Ovary (tissue), 9 donors: Measurements from ENCODE around the gene ELOVL1. TPM values are rescaled to one million over a fixed set of nuclear protein-coding genes. Genes with fewer than 3 reads are reported as not detected.

Source experiments
- DNase-seq, 5 donors: peaks; one replicate each; pipeline ENCODE4 v3.0.0-alpha.2; 2019 to 2020
- H3K27ac ChIP-seq, 2 donors: fragments of 200-600 bp; one replicate each; pipeline versions ENCODE4 v1.5.1 to v1.8.0; 2019 to 2022
- H3K27me3 ChIP-seq: fragments of 200-600 bp; one replicate; pipeline ENCODE4 v1.8.0; 2022
- H3K36me3 ChIP-seq: fragments of 200-600 bp; sonication (generic); one replicate; pipeline ENCODE4 v1.5.1; 2019
- H3K4me1 ChIP-seq: one replicate; pipeline ENCODE4 v1.8.1; 2013; ENCODE audit warnings: mild to moderate bottlenecking, moderate library complexity; ENCODE audit not compliant: insufficient read depth
- H3K4me3 ChIP-seq: fragments of 200-600 bp; sonication (generic); one replicate; pipeline ENCODE4 v1.5.1; 2017
- H3K9me3 ChIP-seq, 2 donors: fragments of 200-600 bp in 1 of 2; sonication (generic) in 1 of 2; one replicate each; pipeline versions ENCODE4 v1.5.1 to v1.8.1; 2013 to 2019; ENCODE audit warnings: mild to moderate bottlenecking in 1 of 2, moderate library complexity in 1 of 2
- EP300 ChIP-seq: sonication (generic); formaldehyde crosslinking; IDR thresholded peaks from one replicate; pipeline ENCODE4 v1.6.1; 2017; ENCODE audit warnings: antibody characterized with exemption
- POLR2A ChIP-seq: fragments of 450-650 bp; IDR thresholded peaks from one replicate; pipeline ENCODE4 v1.6.1; 2017; ENCODE audit warnings: antibody characterized with exemption, mild to moderate bottlenecking, moderate library complexity
- WGBS, 3 donors: extraction: QIAGEN DNeasy Blood & Tissue Kit in 1 of 3; methylation state at CpG; one replicate each; pipeline versions ENCODE4 v1.1.5 to v1.1.7; 2013 to 2017; 5-methylcytosine and 5-hydroxymethylcytosine counted together
- intact Hi-C, 4 donors: fragments of 100-400 bp; cut with DNase I; formaldehyde crosslinking; loops; one replicate each; pipeline versions ENCODE4 v1.11.0 to v1.15.1; 2022 to 2023
- polyA plus RNA-seq, 2 donors: library from polyadenylated mRNA; stranded (reverse); fragments of 200-250 nt in 1 of 2; fragments of 350-450 nt in 1 of 2; fragmentation: Illumina TruSeq in 1 of 2; extraction: RNeasy Lipid Tissue Mini Kit (QIAGEN cat#74804) in 1 of 2; gene quantifications; one replicate each; pipeline ENCODE4 v1.2.3, GENCODE V29; 2013 to 2014
- total RNA-seq, 7 donors: library from RNA; depleted of rRNA in 2 of 7; stranded (reverse); fragments of >200 nt in 2 of 7; fragmentation: NEBNext Ultra II Directional in 3 of 7; extraction: Animal tissue kit (Norgen Biotek cat#: 25700) in 3 of 7; gene quantifications; one replicate each; pipeline versions ENCODE4 v1.1.0 to v1.2.4, GENCODE V29; 2016 to 2023
- TF ChIP-seq, protein P1 (sequence below), 3 donors: fragments of 450-650 bp in 2 of 3; fragments of 200-600 bp in 1 of 3; IDR thresholded peaks; one replicate each; pipeline versions ENCODE4 v1.5.1 to v1.8.0; 2016 to 2022; ENCODE audit warnings: antibody characterized with exemption in 3 of 3, mild to moderate bottlenecking in 1 of 3
- donor health status: DM: no; HTN: no; CAD: no; lungs with moderate emphysema.
- donor health status: DM: no; HTN: no; CAD: no.
- donor health status: Bipolar disorder and iron deficiency.
- donor health status: DM: yes; HTN: yes; CAD: no.
- donor health status: DM: no; HTN: no; CAD: no.
- donor health status: DM: yes; HTN: yes; CAD: no.

The ELOVL1 gene
- total and polyA plus RNA-seq, 9 donors: 10.0 to 130 (median 35.4) TPM

DNA sequence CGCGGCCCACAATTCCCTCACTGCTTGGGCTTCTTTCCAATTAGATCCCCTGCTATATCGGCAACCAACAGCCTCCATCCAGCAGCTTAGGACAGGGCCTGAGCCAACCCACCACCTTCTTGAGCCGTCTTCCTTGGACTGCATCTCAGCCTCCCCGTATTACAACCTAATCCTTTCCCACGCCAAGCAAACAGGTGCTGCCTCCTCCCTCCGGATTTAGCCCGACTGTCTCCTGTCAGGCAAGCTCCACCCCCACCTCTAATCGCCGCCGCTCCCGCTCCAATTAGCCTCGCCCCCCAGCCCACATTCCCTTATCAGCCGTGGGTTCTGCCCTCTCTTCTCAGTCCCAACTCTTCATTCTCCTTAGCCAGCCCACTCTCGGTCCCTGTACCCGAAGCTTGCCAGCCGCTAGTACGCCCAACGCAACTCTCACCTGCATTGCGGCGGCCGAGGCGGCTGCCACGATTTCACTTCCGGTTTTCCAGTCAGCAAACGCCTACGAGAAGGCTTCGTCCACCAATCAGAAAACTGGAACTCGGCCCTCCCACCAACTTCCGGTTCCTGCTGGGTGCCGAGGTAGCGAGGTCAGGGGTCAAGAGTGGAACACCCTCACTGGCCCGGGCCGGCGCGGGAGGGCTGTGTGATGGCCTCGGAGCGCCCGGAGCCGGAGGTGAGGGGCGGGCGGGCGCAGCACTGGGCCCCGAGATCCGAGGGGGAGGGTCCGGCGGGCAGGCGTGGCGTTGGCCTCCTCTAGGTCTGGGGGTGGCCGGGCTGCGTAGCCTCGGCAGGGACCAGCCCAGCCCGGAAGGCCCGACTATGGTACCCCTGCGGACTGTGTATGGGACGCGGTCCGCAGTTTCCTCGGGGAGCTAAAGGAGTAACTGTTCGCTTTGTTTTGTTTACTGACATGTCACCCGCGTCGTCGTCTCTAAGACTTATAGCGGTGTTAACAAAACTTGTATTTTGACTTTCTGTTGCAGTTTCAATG lies 21.8 kb upstream of the ELOVL1 start, which contains the start of the genes MED8 and SZT2:
TSS of gene MED8 (minus strand) at position 475 of the 988 bp plus-strand sequence. CDS start at position 439, 36 bp downstream.
TSS of gene SZT2 (plus strand) at position 574 of the 988 bp plus-strand sequence. CDS start at position 644, 70 bp downstream.
- DNase-seq: peak; percentile 95 to 97 (median 96)
- peak within 1 kb of the TSS; percentile 97 for H3K4me3 ChIP-seq
- peaks cover 4% of the 10 kb centered on the region for H3K4me1 ChIP-seq
- WGBS, 3 donors: 0 to 1% (median 0%) methylated on average over 46 to 65 of the region's 65 CpGs
- intact Hi-C loops: no loop called here
- peak; percentile 73 for TF ChIP-seq POLR2A
- no peak for TF ChIP-seq EP300
- H3K27ac ChIP-seq: peak within 1 kb of the TSS; percentile 0 to 65
- no peaks in the 10 kb centered on the region for H3K9me3 ChIP-seq
- no peaks in the 10 kb centered on the region for H3K36me3 ChIP-seq
- H3K27me3 ChIP-seq: no peaks in the 10 kb centered on the region

DNA sequence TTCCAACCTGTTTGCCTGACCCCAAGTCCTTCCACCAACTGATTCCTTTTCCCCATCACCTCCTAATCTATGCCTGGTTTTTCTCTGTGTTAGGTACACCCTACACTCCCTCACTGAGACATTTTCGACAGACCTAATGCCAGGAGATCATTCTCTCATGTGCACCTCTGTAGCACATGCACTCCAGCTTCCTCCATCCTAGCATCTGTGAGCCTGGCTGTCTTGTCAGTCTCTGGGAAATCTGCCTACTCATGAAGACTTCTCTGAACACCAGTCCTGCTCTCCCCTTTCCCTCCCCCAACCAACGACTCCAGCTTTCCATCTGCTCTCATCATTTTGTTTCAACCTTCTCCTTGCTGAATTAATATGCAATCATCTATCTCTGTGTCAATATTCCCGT lies 20.8 kb upstream of the ELOVL1 start:
- Histone ChIP-seq H3K27ac (no peak overlapping the region), H3K27me3 (no peaks in the 10 kb centered on the region), H3K4me1 (peaks cover 4% of the 10 kb centered on the region), H3K36me3 (no peaks in the 10 kb centered on the region), H3K4me3 (peak overlapping the region; percentile 97), H3K9me3 (no peaks in the 10 kb centered on the region)
- DNase-seq: no peak
- TF ChIP-seq POLR2A (no peak), EP300 (no peak)
- TF ChIP-seq, protein P1, sequence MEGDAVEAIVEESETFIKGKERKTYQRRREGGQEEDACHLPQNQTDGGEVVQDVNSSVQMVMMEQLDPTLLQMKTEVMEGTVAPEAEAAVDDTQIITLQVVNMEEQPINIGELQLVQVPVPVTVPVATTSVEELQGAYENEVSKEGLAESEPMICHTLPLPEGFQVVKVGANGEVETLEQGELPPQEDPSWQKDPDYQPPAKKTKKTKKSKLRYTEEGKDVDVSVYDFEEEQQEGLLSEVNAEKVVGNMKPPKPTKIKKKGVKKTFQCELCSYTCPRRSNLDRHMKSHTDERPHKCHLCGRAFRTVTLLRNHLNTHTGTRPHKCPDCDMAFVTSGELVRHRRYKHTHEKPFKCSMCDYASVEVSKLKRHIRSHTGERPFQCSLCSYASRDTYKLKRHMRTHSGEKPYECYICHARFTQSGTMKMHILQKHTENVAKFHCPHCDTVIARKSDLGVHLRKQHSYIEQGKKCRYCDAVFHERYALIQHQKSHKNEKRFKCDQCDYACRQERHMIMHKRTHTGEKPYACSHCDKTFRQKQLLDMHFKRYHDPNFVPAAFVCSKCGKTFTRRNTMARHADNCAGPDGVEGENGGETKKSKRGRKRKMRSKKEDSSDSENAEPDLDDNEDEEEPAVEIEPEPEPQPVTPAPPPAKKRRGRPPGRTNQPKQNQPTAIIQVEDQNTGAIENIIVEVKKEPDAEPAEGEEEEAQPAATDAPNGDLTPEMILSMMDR (IDR thresholded peaks at IDR 0.05): no peak
- WGBS, 3 donors: 28 to 34% (median 30%) methylated on average over 3 of the region's 3 CpGs
- intact Hi-C loops: no loop called here

DNA sequence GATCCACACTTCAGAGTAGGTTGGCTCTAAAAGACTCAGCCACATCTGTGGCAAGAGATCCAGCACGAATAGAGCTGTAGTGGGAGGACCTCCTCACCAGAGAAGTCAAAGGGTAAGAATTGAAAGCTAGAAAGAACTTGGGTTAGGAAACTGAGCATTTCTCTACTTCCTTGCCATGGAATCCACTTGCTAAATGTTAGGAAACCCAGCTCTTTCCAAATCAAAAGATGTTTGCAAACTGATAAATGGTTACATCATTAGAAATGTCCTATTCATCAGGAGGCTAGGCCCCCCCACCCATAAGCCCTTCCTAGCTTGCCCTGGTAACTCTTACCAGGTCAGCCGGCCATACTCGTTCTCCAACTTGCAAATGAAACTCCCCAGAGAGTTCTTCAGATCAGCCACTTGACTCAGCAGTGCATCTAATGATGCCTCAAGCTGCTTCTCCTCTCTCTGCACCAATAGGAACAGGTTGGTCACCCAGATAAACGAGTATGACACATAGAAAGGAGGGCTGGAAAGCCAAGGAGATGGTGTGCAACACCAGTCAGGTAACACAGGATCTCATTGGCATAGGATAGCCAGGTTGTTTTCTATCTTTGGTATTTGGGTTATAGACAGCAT lies 20.3 kb upstream of the ELOVL1 start:
- TF ChIP-seq POLR2A (no peak), EP300 (no peak)
- TF ChIP-seq, protein P1 (IDR thresholded peaks at IDR 0.05): no peak
- no peaks in the 10 kb centered on the region for H3K9me3 ChIP-seq
- H3K27me3 ChIP-seq: no peaks in the 10 kb centered on the region
- H3K27ac ChIP-seq: no peak overlapping the region
- no peak overlapping the region for H3K4me3 ChIP-seq
- no peaks in the 10 kb centered on the region for H3K36me3 ChIP-seq
- H3K4me1 ChIP-seq: peaks cover 4% of the 10 kb centered on the region
- intact Hi-C loops: no loop called here
- WGBS, 3 donors: 50 to 56% (median 56%) methylated on average over 4 of the region's 4 CpGs
- no peak for DNase-seq

- Histone ChIP-seq H3K4me3 (no peak overlapping the region), H3K4me1 (peaks cover 6% of the 10 kb centered on the region), H3K36me3 (no peaks in the 10 kb centered on the region), H3K9me3 (no peaks in the 10 kb centered on the region), H3K27ac (no peak overlapping the region), H3K27me3 (no peaks in the 10 kb centered on the region)
- TF ChIP-seq, protein P1 (IDR thresholded peaks at IDR 0.05): no peak
- no peak for TF ChIP-seq EP300
- TF ChIP-seq POLR2A: no peak
- WGBS, 3 donors: 90 to 94% (median 93%) methylated on average over 6 of the region's 6 CpGs
- intact Hi-C loops: no loop called here
- DNase-seq: no peak
Measured at GRCh38 chr1:43386676-43387075, 18.9 kb upstream of the ELOVL1 start.
